EL (cell line): Measurements from ENCODE around the gene ZNF584.
"Not testable (repeated sequence)": the region's sequence is repeated elsewhere in the genome, so short reads cannot be mapped to it uniquely, and the experiment has no call there.

Experiments used
- DNase-seq: peaks from one replicate; pipeline ENCODE4 v3.0.0-alpha.2; 2016

Gene ZNF584

GRCh38 chr19:58407658-58408151 is 744 bp upstream of the ZNF584 start:
- no peak for DNase-seq

GRCh38 chr19:58409010-58409790 is 751 bp downstream of the ZNF584 start:
- DNase-seq: peak; percentile 53

GRCh38 chr19:58416604-58417003 is 8.2 kb downstream of the ZNF584 start:
- DNase-seq: no peak

- DNase-seq: no peak
Measured at GRCh38 chr19:58417071-58417470, 8.6 kb downstream of the ZNF584 start.

GRCh38 chr19:58428617-58429016 is 20.2 kb downstream of the ZNF584 start:
- no peak for DNase-seq

GRCh38 chr19:58429745-58430144 is 21.3 kb downstream of the ZNF584 start:
- DNase-seq: no peak

- DNase-seq: no peak
Measured at GRCh38 chr19:58434217-58434616, 25.8 kb downstream of the ZNF584 start.

- peak; percentile 99 for DNase-seq
Measured at GRCh38 chr19:58439576-58440554, 31.4 kb downstream of the ZNF584 start, which contains the start of gene ZNF132. Gene ZNF132, minus strand, starts transcription at chr19:58440153. Its CDS starts 332 bp downstream, at chr19:58439821.

- DNase-seq: no peak
Measured at GRCh38 chr19:58440556-58440955, 32.1 kb downstream of the ZNF584 start.

- not testable (repeated sequence) for DNase-seq
Measured at GRCh38 chr19:58442986-58443385, 34.5 kb downstream of the ZNF584 start.

- DNase-seq: not testable (repeated sequence)
Measured at GRCh38 chr19:58448860-58449259, 40.4 kb downstream of the ZNF584 start.

- DNase-seq: not testable (repeated sequence)
Measured at GRCh38 chr19:58449980-58450379, 41.5 kb downstream of the ZNF584 start.

- no peak for DNase-seq
Measured at GRCh38 chr19:58450856-58451357, 42.5 kb downstream of the ZNF584 start.

- peak; percentile 95 for DNase-seq
Measured at GRCh38 chr19:58451358-58452101, 43.1 kb downstream of the ZNF584 start, which contains the start of gene ZNF324B. Gene ZNF324B, plus strand, starts transcription at chr19:58451622. Its CDS starts 2,080 bp downstream, at chr19:58453702.

GRCh38 chr19:58453743-58454142 is 45.3 kb downstream of the ZNF584 start:
- DNase-seq: no peak

- DNase-seq: no peak
Measured at GRCh38 chr19:58455306-58455705, 46.9 kb downstream of the ZNF584 start.

- DNase-seq: no peak
Measured at GRCh38 chr19:58456111-58456510, 47.7 kb downstream of the ZNF584 start.

GRCh38 chr19:58460039-58460438 is 51.6 kb downstream of the ZNF584 start:
- no peak for DNase-seq

GRCh38 chr19:58466089-58466759 is 57.8 kb downstream of the ZNF584 start:
- DNase-seq: no peak

- DNase-seq: peak; percentile 94
Measured at GRCh38 chr19:58466760-58467589, 58.5 kb downstream of the ZNF584 start, which contains the start of gene ZNF324. Gene ZNF324, plus strand, starts transcription at chr19:58467080. Its CDS starts 2,106 bp downstream, at chr19:58469186.
